IMR-90 (cell line): ENCODE data around the gene WDFY2.

Source experiments
- CTCF ChIP-seq: conservative IDR thresholded peaks from 2 replicates; pipeline ENCODE4 v1.5.1; 2012; ENCODE audit warnings: mild to moderate bottlenecking, low read depth, low read length, improper control_type of control experiment
- MAFK ChIP-seq: IDR thresholded peaks from 2 replicates; pipeline ENCODE4 v1.6.1; 2012; ENCODE audit warnings: low read depth, low read length, improper control_type of control experiment
- POLR2A ChIP-seq: IDR thresholded peaks from 2 replicates; pipeline ENCODE4 v1.6.1; 2012; ENCODE audit warnings: mild to moderate bottlenecking, low read depth, low read length

DNA sequence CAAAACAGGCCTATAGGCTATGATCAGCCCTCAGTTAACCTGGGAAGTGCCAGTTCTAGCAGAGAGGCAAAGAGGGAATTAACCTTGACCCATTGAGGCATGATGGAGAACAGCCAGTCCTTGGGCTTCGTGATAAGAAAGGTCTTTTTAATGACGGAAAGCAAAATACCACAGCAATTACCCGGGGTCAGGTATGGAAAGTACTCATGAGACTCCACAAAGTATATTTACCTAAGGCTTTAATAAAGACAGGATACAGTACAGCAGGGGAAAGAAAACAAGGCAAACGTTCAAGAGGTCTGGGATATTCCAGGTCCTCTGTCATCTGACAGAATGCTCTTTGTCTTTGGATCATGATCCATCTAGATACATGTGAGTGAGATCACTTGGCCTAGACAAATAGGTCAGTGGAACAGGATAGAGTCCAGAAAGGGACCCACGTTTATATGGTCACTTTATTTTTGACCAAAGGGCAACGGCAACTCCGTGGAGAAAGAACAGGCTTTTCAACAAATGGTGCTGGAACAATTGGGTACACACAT is 52.2 kb downstream of the WDFY2 start:
- TF ChIP-seq POLR2A (no peak), MAFK (no peak), CTCF (no peak)
